IPS-15b (cell line): ENCODE results near the gene SLC66A2.

Experiments used
- H3K27me3 ChIP-seq: one replicate; pipeline ENCODE4 v1.6.1; 2013; ENCODE audit warnings: low read length; ENCODE audit not compliant: control insufficient read depth, insufficient read depth
- H3K36me3 ChIP-seq: one replicate; pipeline ENCODE4 v1.6.1; 2013; ENCODE audit warnings: low read length; ENCODE audit not compliant: control insufficient read depth, insufficient read depth
- H3K4me1 ChIP-seq: one replicate; pipeline ENCODE4 v1.6.1; 2013; ENCODE audit warnings: mild to moderate bottlenecking, low read length; ENCODE audit not compliant: control insufficient read depth, insufficient read depth
- H3K4me3 ChIP-seq: one replicate; pipeline ENCODE4 v1.5.1; 2013; ENCODE audit warnings: low read depth, low read length
- H3K9ac ChIP-seq: one replicate; pipeline ENCODE4 v1.6.1; 2013; ENCODE audit warnings: low read depth, mild to moderate bottlenecking, low read length
- H3K9me3 ChIP-seq: one replicate; pipeline ENCODE4 v1.6.1; 2013; ENCODE audit warnings: mild to moderate bottlenecking, low read length; ENCODE audit not compliant: control insufficient read depth, insufficient read depth

The SLC66A2 gene

DNA sequence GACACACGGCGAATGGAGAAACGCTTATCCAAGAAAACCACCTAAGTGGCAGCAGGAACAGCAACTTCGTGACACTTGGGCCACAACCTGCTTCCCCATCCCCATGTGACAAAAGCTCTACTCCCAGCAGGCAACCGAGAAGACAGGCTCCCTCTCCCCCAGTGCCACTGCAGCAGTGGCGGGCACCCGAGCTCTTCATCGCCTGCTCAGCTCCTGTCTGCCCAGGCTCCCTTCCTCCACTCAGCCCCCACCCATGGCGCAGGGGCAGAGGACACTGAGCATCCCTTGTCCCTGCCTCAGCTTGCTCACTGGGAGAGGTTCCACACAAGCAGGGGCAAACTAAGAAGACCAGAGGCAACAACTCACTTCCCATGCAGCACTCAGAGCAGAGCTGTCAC, 22.9 kb downstream of the SLC66A2 start:
- Histone ChIP-seq H3K9me3 (no peaks in the 10 kb centered on the region), H3K4me3 (no peak overlapping the region), H3K27me3 (no peaks in the 10 kb centered on the region), H3K4me1 (no peaks in the 10 kb centered on the region), H3K36me3 (peaks cover 3% of the 10 kb centered on the region), H3K9ac (no peak overlapping the region)

- H3K27me3 ChIP-seq, result no peaks in the 10 kb centered on the region
- no peaks in the 10 kb centered on the region for H3K4me1 ChIP-seq
- H3K9ac ChIP-seq, result no peak overlapping the region
- H3K9me3 ChIP-seq, result no peaks in the 10 kb centered on the region
- H3K36me3 ChIP-seq, result peaks cover 3% of the 10 kb centered on the region
- no peak overlapping the region for H3K4me3 ChIP-seq
Measured at GRCh38 chr18:79927607-79928562, 23.6 kb downstream of the SLC66A2 start.

DNA sequence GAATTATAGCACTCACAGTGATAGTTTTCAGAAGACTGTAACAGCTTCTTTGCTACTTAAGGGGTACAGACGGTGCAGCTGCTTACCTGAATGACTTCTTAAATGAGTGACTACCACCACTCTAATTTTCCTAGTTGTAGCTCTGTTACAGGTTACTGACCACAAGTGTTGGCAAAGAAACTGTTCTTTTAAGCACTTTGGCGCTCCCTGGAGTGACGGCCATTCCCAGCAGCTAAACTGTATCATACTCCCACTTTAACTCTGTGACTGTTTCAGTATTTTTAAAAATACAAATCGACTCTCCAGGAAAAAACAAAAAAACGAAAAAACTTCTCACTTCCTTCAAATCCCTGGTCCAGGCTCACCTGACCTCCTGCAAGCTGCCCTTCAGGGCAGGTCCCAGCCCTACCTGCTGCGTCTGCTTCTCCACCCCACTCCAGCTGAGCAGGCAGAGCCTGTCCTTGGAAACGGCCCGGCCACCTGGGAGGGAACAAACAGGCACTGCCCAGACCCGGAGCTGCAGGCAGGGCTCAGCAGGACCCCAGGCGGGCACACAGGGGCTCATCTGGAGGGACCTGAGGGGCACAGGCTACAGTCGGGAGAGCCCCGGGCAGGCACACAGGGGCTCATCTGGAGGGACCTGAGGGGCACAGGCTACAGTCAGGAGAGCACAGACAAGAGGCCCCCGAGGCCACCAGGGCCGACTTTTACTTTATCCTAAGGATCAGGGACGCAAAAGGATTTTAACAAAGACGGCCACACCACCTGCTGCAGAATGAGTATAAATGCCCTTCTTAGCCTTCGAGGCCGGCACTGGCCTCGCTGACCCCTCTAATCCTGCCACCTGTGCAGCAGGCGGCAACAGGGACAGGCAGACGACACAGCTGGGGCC, 24.5 kb downstream of the SLC66A2 start:
- Histone ChIP-seq H3K4me1 (no peaks in the 10 kb centered on the region), H3K9me3 (no peaks in the 10 kb centered on the region), H3K9ac (no peak overlapping the region), H3K4me3 (no peak overlapping the region), H3K36me3 (peaks cover 3% of the 10 kb centered on the region), H3K27me3 (no peaks in the 10 kb centered on the region)

DNA sequence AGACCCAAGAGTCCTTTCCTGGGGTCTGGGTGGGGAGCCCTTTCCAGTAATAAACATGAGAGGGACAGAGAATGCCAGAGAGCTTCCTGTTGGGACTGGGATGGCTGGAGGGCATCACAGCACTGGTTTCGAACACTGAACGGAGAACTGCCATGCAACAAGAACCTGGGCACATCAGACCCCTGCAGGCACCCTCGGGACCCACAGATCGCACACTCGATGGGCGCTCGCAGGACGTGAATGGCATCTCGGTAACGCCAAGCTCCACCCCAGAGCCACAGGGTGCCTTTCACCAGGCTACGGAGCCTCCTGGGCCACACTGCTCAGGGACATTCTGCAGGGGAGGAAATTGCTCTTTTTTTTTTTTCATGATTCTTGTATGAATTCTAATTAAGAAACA, 25.1 kb downstream of the SLC66A2 start:
- Histone ChIP-seq H3K36me3 (peaks cover 3% of the 10 kb centered on the region), H3K4me1 (no peaks in the 10 kb centered on the region), H3K27me3 (no peaks in the 10 kb centered on the region), H3K9me3 (no peaks in the 10 kb centered on the region), H3K4me3 (no peak overlapping the region), H3K9ac (no peak overlapping the region)

- Histone ChIP-seq H3K36me3 (peaks cover 3% of the 10 kb centered on the region), H3K4me1 (no peaks in the 10 kb centered on the region), H3K9me3 (no peaks in the 10 kb centered on the region), H3K27me3 (no peaks in the 10 kb centered on the region), H3K9ac (no peak overlapping the region), H3K4me3 (no peak overlapping the region)
Measured at GRCh38 chr18:79924814-79925731, 26.4 kb downstream of the SLC66A2 start.

GRCh38 chr18:79923896-79924585, 27.4 kb downstream of the SLC66A2 start:
- Histone ChIP-seq H3K36me3 (peaks cover 3% of the 10 kb centered on the region), H3K4me3 (no peak overlapping the region), H3K9ac (no peak overlapping the region), H3K9me3 (no peaks in the 10 kb centered on the region), H3K27me3 (no peaks in the 10 kb centered on the region), H3K4me1 (no peaks in the 10 kb centered on the region)

GRCh38 chr18:79922971-79923411, 28.5 kb downstream of the SLC66A2 start:
- H3K36me3 ChIP-seq, result peaks cover 3% of the 10 kb centered on the region

GRCh38 chr18:79921984-79922965, 29.2 kb downstream of the SLC66A2 start:
- H3K4me3 ChIP-seq, result no peak overlapping the region

More at GRCh38 chr18:79922971-79923411, 28.5 kb downstream of the SLC66A2 start:
- H3K4me3 ChIP-seq, result no peak overlapping the region
- no peaks in the 10 kb centered on the region for H3K4me1 ChIP-seq
- no peaks in the 10 kb centered on the region for H3K9me3 ChIP-seq
- no peak overlapping the region for H3K9ac ChIP-seq
- H3K27me3 ChIP-seq, result no peaks in the 10 kb centered on the region

GRCh38 chr18:79919089-79919488, 32.4 kb downstream of the SLC66A2 start:
- peaks cover 9% of the 10 kb centered on the region for H3K36me3 ChIP-seq
- no peaks in the 10 kb centered on the region for H3K4me1 ChIP-seq
- no peak overlapping the region for H3K4me3 ChIP-seq
- no peaks in the 10 kb centered on the region for H3K27me3 ChIP-seq
- H3K9ac ChIP-seq, result no peak overlapping the region
- no peaks in the 10 kb centered on the region for H3K9me3 ChIP-seq

More at GRCh38 chr18:79921984-79922965, 29.2 kb downstream of the SLC66A2 start:
- no peaks in the 10 kb centered on the region for H3K4me1 ChIP-seq
- no peak overlapping the region for H3K9ac ChIP-seq
- no peaks in the 10 kb centered on the region for H3K27me3 ChIP-seq
- H3K36me3 ChIP-seq, result peaks cover 4% of the 10 kb centered on the region
- no peaks in the 10 kb centered on the region for H3K9me3 ChIP-seq

DNA sequence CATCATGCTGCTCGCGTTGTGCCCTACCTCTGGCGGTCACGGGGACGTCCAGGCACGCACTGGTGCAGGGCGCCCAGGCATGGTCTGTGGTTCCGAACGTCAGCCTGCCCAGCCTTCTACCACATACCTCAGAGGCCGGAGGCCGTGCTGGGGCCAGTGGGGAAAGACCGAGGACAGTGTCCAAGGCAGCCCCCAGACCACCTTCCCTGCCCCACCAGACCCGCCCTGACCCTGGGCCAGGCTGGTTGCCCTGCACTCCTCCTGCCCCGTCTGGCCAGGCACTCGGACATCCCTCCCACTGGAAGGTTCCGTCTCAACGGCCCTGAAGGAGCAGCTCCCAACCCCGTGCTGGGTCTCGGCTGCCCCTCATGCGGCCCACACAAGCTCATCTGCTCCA, 32.8 kb downstream of the SLC66A2 start:
- Histone ChIP-seq H3K4me3 (no peak overlapping the region), H3K36me3 (peaks cover 7% of the 10 kb centered on the region), H3K9ac (no peak overlapping the region), H3K4me1 (no peaks in the 10 kb centered on the region), H3K9me3 (no peaks in the 10 kb centered on the region), H3K27me3 (no peaks in the 10 kb centered on the region)
